OCI-LY7 (cell line): Measurements from ENCODE around the gene LIX1. TPM values are rescaled to one million over a fixed set of nuclear protein-coding genes. Genes with fewer than 3 reads are reported as not detected.

ENCODE experiments used
- BruUV-seq: library from RNA; stranded (reverse); fragments of 400-500 nt; replicated peaks from 2 replicates; lab custom pipeline; 2021; lab: Mats Ljungman, UMichigan
- CTCF ChIA-PET: fragments of 300-600 bp; sonication (Branson Sonifier 250); formaldehyde crosslinking; loops from one replicate; lab custom pipeline; 2022; ENCODE audit warnings: antibody characterized with exemption; ENCODE audit not compliant: unreplicated experiment; lab: Charles Lee
- POLR2A ChIA-PET: fragments of 300-600 bp; sonication (Branson Sonifier 250); formaldehyde crosslinking; loops from one replicate; lab custom pipeline; 2022; ENCODE audit warnings: antibody characterized with exemption; lab: Charles Lee
- DNase-seq: peaks from one replicate; pipeline ENCODE4 v3.0.0-alpha.2; 2015; ENCODE audit warnings: low spot score
- H2AFZ ChIP-seq: fragments of 200-600 bp; sonication (generic), shearing (Covaris generic); 2 replicates; pipeline ENCODE4 v1.6.1; 2014; ENCODE audit warnings: mild to moderate bottlenecking, antibody characterized with exemption, low read length, moderate library complexity
- H3K27ac ChIP-seq: fragments of 200-600 bp; sonication (generic); 2 replicates; pipeline ENCODE4 v1.5.1; 2014; ENCODE audit warnings: mixed run types, low read depth, mild to moderate bottlenecking, moderate library complexity, low read length, inconsistent platforms; ENCODE audit not compliant: poor library complexity, severe bottlenecking
- H3K36me3 ChIP-seq: fragments of 200-600 bp; sonication (generic); 2 replicates; pipeline ENCODE4 v1.6.1; 2014; ENCODE audit warnings: mild to moderate bottlenecking, antibody characterized with exemption, low read length, moderate library complexity, mixed read lengths; ENCODE audit not compliant: insufficient read depth
- H3K4me1 ChIP-seq: fragments of 200-600 bp; sonication (generic); 2 replicates; pipeline ENCODE4 v1.5.1; 2014; ENCODE audit warnings: mild to moderate bottlenecking, low read length; ENCODE audit not compliant: insufficient read depth, poor library complexity, severe bottlenecking
- H3K4me2 ChIP-seq: fragments of 200-600 bp; sonication (generic); 2 replicates; pipeline ENCODE4 v1.6.1; 2014; ENCODE audit warnings: mild to moderate bottlenecking, low read length
- H3K4me3 ChIP-seq: fragments of 200-600 bp; sonication (generic); 2 replicates; pipeline ENCODE4 v1.5.1; 2014; ENCODE audit warnings: mild to moderate bottlenecking, low read depth, low read length; ENCODE audit not compliant: poor library complexity, severe bottlenecking
- H3K79me2 ChIP-seq: fragments of 200-600 bp; sonication (generic); 2 replicates; pipeline ENCODE4 v1.6.1; 2016; ENCODE audit warnings: low read depth, mild to moderate bottlenecking, low read length, moderate library complexity, mixed read lengths; ENCODE audit not compliant: insufficient read depth
- H3K9me2 ChIP-seq: fragments of 200-600 bp; sonication (generic); 2 replicates; pipeline ENCODE4 v1.6.1; 2016; ENCODE audit warnings: mild to moderate bottlenecking, low read length, mixed read lengths; ENCODE audit not compliant: insufficient read depth
- H3K9me3 ChIP-seq: fragments of 200-600 bp; sonication (generic); 2 replicates; pipeline ENCODE4 v1.6.1; 2014; ENCODE audit warnings: mild to moderate bottlenecking, mixed run types, low read length, mixed read lengths
- H4K20me1 ChIP-seq: fragments of 200-600 bp; sonication (generic); 2 replicates; pipeline ENCODE4 v1.6.1; 2014; ENCODE audit warnings: mild to moderate bottlenecking, antibody characterized with exemption, low read length, moderate library complexity, mixed read lengths; ENCODE audit not compliant: insufficient read depth
- EZH2phosphoT487 ChIP-seq: fragments of 200-600 bp; sonication (generic); IDR thresholded peaks from 2 replicates; pipeline ENCODE4 v1.6.1; 2018; ENCODE audit warnings: low read depth, borderline replicate concordance, mild to moderate bottlenecking, mixed run types, antibody characterized with exemption, low read length, moderate library complexity, mixed read lengths
- intact Hi-C: fragments of 100-400 bp; cut with micrococcal nuclease; formaldehyde crosslinking; loops from one replicate; pipeline ENCODE4 v1.10.0; 2022; ENCODE audit not compliant: unreplicated experiment
- total RNA-seq, 2 experiments: library from RNA; depleted of rRNA in 1 of 2; stranded (reverse); fragments of >200 nt in 1 of 2; shearing (Covaris generic) in 1 of 2; gene quantifications; 2 replicates each; pipeline ENCODE4 v1.2.3, GENCODE V29; 2014 to 2022
- TF ChIP-seq, protein P1 (sequence below): fragments of 200-600 bp; sonication (generic); conservative IDR thresholded peaks from 2 replicates; pipeline ENCODE4 v1.5.1; 2014; ENCODE audit warnings: mild to moderate bottlenecking, antibody characterized with exemption, low read length, moderate library complexity, mixed read lengths

LIX1 gene
- total RNA-seq, 2 experiments from 2014 or later: 0.44 TPM; not detected in 1

DNA sequence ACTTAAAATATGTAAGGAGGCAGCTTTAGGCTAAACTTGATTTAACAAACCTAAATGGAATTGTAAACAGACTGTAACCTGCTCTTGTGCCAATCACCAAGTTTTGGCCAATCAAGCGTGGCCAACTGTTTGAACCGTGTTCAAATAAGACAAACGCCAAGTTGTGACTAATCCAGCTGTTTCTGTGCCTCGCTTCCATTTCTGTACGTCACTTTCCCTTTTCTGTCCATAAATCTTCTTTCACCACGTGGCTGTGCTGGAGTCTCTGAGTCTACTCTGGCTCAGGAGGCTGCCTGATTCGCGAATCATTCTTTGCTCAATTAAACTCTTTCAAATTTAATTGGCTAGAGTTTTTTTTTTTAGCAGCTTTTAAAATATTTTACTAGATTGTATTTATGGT is 71.3 kb downstream of the LIX1 start:
- TF ChIP-seq, protein P1, sequence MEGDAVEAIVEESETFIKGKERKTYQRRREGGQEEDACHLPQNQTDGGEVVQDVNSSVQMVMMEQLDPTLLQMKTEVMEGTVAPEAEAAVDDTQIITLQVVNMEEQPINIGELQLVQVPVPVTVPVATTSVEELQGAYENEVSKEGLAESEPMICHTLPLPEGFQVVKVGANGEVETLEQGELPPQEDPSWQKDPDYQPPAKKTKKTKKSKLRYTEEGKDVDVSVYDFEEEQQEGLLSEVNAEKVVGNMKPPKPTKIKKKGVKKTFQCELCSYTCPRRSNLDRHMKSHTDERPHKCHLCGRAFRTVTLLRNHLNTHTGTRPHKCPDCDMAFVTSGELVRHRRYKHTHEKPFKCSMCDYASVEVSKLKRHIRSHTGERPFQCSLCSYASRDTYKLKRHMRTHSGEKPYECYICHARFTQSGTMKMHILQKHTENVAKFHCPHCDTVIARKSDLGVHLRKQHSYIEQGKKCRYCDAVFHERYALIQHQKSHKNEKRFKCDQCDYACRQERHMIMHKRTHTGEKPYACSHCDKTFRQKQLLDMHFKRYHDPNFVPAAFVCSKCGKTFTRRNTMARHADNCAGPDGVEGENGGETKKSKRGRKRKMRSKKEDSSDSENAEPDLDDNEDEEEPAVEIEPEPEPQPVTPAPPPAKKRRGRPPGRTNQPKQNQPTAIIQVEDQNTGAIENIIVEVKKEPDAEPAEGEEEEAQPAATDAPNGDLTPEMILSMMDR: no peak
- no peak for TF ChIP-seq EZH2phosphoT487
- H3K4me2 ChIP-seq: no peak overlapping the region
- no peaks in the 10 kb centered on the region for H3K4me1 ChIP-seq
- no peak for DNase-seq
- intact Hi-C loops: no loop called here
- H3K9me2 ChIP-seq: no peaks in the 10 kb centered on the region
- no peaks in the 10 kb centered on the region for H4K20me1 ChIP-seq
- no peak overlapping the region for H3K4me3 ChIP-seq
- H3K27ac ChIP-seq: no peak overlapping the region
- H3K9me3 ChIP-seq: no peaks in the 10 kb centered on the region
- H2AFZ ChIP-seq: no peak overlapping the region
- no peaks in the 10 kb centered on the region for H3K79me2 ChIP-seq
- ChIA-PET CTCF (no interaction called here), POLR2A (interaction anchor here (0.6 to 1.9 kb wide), 4 partner anchors 9 to 1296 kb away, joined by 3 to 5 read pairs (median 4); no protein-coding TSS in a partner anchor)
- no TSS peak for BruUV-seq
- no peaks in the 10 kb centered on the region for H3K36me3 ChIP-seq

DNA sequence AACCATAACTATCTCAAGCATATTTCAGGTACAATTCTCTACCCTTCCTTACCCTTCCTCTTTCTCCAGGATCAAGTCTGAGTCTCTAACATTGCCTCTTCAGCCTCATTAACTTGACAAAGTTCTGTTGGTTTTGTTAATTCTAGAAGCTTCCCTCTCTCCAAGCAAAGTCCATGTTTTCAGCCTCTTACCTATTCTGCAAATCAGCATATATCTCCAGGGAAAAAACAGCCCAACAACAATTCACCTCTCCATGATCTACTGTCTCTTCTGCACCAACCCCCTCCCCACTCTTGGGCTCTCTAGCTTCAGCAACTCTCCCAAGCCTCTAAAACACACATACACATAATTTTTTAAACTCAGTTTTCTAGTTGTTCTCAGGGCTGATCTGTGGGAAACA is 72.2 kb downstream of the LIX1 start:
- Histone ChIP-seq H3K36me3 (no peaks in the 10 kb centered on the region), H3K9me2 (no peaks in the 10 kb centered on the region), H2AFZ (no peak overlapping the region), H3K4me2 (no peak overlapping the region), H3K9me3 (no peaks in the 10 kb centered on the region), H3K4me1 (no peaks in the 10 kb centered on the region), H3K4me3 (no peak overlapping the region), H4K20me1 (no peaks in the 10 kb centered on the region), H3K79me2 (no peaks in the 10 kb centered on the region), H3K27ac (no peak overlapping the region)
- intact Hi-C loops: no loop called here
- ChIA-PET CTCF (no interaction called here), POLR2A (interaction anchor here (0.6 to 1.4 kb wide), 8 partner anchors 9 to 1295 kb away, joined by 3 to 5 read pairs (median 4); no protein-coding TSS in a partner anchor)
- DNase-seq: no peak
- TF ChIP-seq EZH2phosphoT487: no peak
- TF ChIP-seq, protein P1: no peak
- no TSS peak for BruUV-seq

- TF ChIP-seq EZH2phosphoT487: no peak
- TF ChIP-seq, protein P1: no peak
- Histone ChIP-seq H3K4me1 (no peaks in the 10 kb centered on the region), H3K9me3 (no peaks in the 10 kb centered on the region), H3K4me3 (no peak overlapping the region), H2AFZ (no peak overlapping the region), H3K27ac (no peak overlapping the region), H3K36me3 (no peaks in the 10 kb centered on the region), H4K20me1 (no peaks in the 10 kb centered on the region), H3K4me2 (no peak overlapping the region), H3K9me2 (no peaks in the 10 kb centered on the region), H3K79me2 (no peaks in the 10 kb centered on the region)
- CTCF ChIA-PET: no interaction called here
- intact Hi-C loops: no loop called here
- no peak for DNase-seq
- no TSS peak for BruUV-seq
- POLR2A ChIA-PET: interaction anchor here (0.7 to 1.3 kb wide), 2 partner anchors 18 to 50 kb away, joined by 3 read pairs; no protein-coding TSS in a partner anchor
These were observed 75.0 kb downstream of the LIX1 start for GRCh38 chr5:97067296-97067850.
